ENCODE measurements around the gene UPP2. TPM values are rescaled to one million over a fixed set of nuclear protein-coding genes. Genes with fewer than 3 reads are reported as not detected.

UPP2 gene
- total and polyA plus RNA-seq, 3 donors from 2014 or later = 0.16 TPM; not detected in 2

DNA sequence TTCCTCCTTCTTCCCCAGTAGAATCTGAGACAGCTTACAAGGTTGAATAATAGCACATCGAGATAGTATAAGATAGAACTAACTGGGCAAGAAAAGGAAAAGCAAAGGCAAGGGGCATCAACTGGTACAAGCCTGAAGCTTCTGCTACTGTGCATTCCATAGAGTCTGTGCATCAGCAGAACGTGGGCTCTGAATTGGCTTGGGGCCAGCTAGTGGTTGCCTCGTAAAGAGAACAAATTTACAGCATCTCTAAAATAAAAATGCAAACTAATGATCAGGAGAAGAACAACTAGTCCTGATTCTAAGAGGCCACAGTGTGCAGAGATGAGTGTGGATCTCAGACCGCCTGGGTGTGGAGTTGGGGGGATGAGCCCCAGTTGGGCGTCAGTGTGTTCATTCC, 36.6 kb downstream of the UPP2 start:
- Histone ChIP-seq H3K27ac (no peak overlapping the region), H3K4me3 (no peak overlapping the region), H3K9me3 (no peaks in the 10 kb centered on the region), H3K36me3 (ENCODE audit: low read depth, missing control alignments) (no peaks in the 10 kb centered on the region), H3K4me1 (no peaks in the 10 kb centered on the region), H3K27me3 (no peaks in the 10 kb centered on the region)
- no peak for TF ChIP-seq POLR2A (IDR thresholded peaks at IDR 0.05)
- TF ChIP-seq, protein P1, sequence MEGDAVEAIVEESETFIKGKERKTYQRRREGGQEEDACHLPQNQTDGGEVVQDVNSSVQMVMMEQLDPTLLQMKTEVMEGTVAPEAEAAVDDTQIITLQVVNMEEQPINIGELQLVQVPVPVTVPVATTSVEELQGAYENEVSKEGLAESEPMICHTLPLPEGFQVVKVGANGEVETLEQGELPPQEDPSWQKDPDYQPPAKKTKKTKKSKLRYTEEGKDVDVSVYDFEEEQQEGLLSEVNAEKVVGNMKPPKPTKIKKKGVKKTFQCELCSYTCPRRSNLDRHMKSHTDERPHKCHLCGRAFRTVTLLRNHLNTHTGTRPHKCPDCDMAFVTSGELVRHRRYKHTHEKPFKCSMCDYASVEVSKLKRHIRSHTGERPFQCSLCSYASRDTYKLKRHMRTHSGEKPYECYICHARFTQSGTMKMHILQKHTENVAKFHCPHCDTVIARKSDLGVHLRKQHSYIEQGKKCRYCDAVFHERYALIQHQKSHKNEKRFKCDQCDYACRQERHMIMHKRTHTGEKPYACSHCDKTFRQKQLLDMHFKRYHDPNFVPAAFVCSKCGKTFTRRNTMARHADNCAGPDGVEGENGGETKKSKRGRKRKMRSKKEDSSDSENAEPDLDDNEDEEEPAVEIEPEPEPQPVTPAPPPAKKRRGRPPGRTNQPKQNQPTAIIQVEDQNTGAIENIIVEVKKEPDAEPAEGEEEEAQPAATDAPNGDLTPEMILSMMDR (IDR thresholded peaks at IDR 0.05) = no peak
- no peak for DNase-seq
- WGBS, 2 donors = 52 to 54% methylated on average over 5 of the region's 5 CpGs
- intact Hi-C loops (cut with DNase I; ENCODE audit: low total_unique reads) = no loop called here

DNA sequence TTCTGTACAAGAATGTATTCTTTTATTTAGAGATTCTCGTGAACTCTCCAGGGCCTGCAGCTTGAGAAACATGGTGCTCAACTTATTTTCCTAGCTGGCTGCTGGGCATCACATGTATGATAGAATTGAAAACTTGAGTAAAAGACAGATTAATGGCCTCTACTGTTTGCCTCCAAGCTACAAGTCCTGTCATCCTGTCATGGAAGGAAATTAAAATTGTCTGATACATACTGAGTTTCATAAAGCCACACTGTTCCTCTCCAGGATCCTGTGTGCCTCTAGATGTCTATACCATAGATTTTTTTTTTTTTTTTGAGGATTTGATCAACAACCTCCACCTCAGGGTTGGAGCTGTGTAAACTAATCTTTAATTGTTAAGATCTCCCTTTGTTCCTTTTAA, 38.5 kb downstream of the UPP2 start:
- intact Hi-C loops (cut with DNase I; ENCODE audit: low total_unique reads) = no loop called here
- Histone ChIP-seq H3K36me3 (ENCODE audit: low read depth, missing control alignments) (no peaks in the 10 kb centered on the region), H3K4me3 (no peak overlapping the region), H3K27ac (no peak overlapping the region), H3K27me3 (no peaks in the 10 kb centered on the region), H3K4me1 (no peaks in the 10 kb centered on the region), H3K9me3 (no peaks in the 10 kb centered on the region)
- DNase-seq = no peak
- WGBS, 2 donors = 90 to 92% methylated on average over 1 of the region's 1 CpG
- TF ChIP-seq POLR2A (IDR thresholded peaks at IDR 0.05) = no peak
- TF ChIP-seq, protein P1 (IDR thresholded peaks at IDR 0.05) = no peak

DNA sequence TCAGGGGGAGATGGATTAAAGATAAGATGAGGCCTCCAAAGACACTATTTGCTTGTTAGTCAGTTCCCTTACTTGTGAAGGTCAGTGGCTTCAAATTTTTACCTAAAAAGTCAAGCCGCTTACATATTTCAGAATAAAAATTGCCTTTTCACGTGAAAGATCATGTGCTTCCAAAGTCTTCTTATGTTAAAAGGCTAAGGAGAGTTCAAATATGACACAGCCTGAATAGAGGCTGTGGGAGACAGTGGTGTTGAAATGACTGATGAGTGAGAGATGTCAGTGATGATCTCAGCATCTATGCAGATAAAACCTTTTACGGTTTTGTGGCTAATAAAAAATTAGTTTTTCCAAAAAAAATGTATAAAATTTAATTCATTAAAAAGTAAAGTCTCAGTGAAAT, 40.5 kb downstream of the UPP2 start:
- WGBS, 2 donors = 91 to 95% methylated on average over 3 of the region's 3 CpGs
- no peak for TF ChIP-seq POLR2A (IDR thresholded peaks at IDR 0.05)
- TF ChIP-seq, protein P1 (IDR thresholded peaks at IDR 0.05) = no peak
- Histone ChIP-seq H3K27me3 (no peaks in the 10 kb centered on the region), H3K4me3 (no peak overlapping the region), H3K36me3 (ENCODE audit: low read depth, missing control alignments) (no peaks in the 10 kb centered on the region), H3K27ac (no peak overlapping the region), H3K4me1 (no peaks in the 10 kb centered on the region), H3K9me3 (no peaks in the 10 kb centered on the region)
- no peak for DNase-seq
- intact Hi-C loops (cut with DNase I; ENCODE audit: low total_unique reads) = no loop called here

DNA sequence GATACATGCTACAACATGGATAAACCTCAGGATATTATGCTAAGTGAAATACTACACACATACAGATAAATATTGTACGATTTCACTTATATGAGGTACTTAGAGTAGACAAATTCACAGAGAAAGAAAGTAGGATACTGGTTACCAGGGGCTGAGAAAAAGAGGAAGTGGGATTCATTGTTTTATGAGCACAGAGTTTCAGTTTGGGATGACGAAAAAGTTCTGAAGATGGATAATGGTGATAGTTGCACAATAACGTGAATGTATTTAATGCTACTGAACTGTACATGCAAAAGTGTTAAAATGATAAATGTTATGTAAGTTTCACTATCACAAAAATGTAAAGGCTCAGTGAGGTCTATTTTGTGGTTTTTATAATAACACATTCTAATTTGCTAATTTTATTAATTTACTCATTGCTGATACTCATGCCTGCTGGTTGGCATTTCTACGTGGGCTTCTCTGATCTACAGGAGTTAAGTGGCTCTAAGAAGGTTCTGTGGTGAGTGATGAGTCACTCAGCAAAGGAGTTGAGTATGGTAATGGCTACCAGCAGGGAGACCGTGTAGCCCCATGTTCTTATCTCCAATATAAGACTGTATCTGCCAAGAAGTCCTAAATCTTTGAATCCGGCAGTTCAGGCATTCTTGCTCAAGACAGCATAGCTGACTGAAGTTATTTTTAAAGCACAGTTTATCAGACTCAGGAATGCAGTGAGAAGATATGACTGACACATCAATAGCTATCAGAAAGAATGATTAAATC, 41.1 kb downstream of the UPP2 start:
- 73 to 80% methylated on average over 6 of the region's 6 CpGs for WGBS, 2 donors
- DNase-seq = no peak
- intact Hi-C loops (cut with DNase I; ENCODE audit: low total_unique reads) = no loop called here

More for the DNA sequence above, 41.1 kb downstream of the UPP2 start:
- Histone ChIP-seq H3K4me1 (no peaks in the 10 kb centered on the region), H3K27me3 (no peaks in the 10 kb centered on the region), H3K36me3 (ENCODE audit: low read depth, missing control alignments) (no peaks in the 10 kb centered on the region), H3K4me3 (no peak overlapping the region), H3K27ac (no peak overlapping the region), H3K9me3 (no peaks in the 10 kb centered on the region)
- no peak for TF ChIP-seq POLR2A (IDR thresholded peaks at IDR 0.05)
- TF ChIP-seq, protein P1 (IDR thresholded peaks at IDR 0.05) = no peak
